ENCODE data around the gene OR10J1.

- TF ChIP-seq CTCF (conservative IDR thresholded peaks at IDR 0.05; ENCODE audit: low read length) (no peak), EZH2phosphoT487 (IDR thresholded peaks at IDR 0.05; ENCODE audit: borderline replicate concordance, low read depth, low read length) (no peak)
These were observed 5.0 kb downstream of the OR10J1 start for GRCh38 chr1:159444511-159444910.
